Activated CD4-positive, alpha-beta T cell treated with anti-CD3 and anti-CD28 coated beads for 1 hour (primary cell): Measurements from ENCODE around the gene PDGFD.

Experiments
- DNase-seq: peaks from one replicate; pipeline ENCODE4 v3.0.0-alpha.2; 2020

PDGFD gene

DNA sequence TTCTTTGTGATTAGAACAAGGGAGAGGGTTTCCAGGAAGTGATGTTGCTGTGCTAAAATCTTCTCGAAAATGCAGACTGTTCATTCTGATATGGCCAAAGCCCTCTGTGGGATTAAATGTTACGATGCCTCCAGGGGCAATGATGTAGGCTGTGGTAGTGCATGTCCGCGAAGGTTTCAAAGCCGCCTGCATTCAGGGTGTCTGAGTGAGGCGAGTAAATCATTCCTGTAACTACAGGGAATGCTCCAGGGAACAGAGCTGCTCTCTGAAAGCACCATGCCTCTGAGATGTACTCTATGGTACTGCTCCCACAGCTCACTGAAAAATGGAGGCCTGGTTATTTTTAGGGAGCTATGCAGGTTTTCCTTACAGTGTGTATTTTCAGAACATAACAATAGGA, 21.2 kb downstream of the PDGFD start:
- no peak for DNase-seq

DNA sequence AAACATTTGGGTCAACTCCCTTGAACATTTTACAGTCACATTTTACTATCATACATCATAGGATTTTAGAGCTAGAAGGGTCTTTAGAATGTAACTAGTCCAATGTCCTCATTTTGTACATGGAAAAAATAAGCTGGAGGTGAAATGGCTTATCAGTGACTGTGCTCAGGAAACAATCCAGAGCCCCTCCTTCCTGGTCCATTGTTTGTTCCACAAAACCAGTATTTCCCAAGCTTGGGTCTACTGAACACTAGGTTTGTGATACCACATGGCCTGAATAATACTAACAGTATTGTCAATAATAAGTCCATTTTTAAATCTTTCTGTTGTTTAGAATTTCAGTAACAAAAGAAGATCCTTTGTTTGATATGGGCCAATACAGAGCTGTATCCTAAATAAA, 27.1 kb downstream of the PDGFD start:
- DNase-seq, result no peak

DNA sequence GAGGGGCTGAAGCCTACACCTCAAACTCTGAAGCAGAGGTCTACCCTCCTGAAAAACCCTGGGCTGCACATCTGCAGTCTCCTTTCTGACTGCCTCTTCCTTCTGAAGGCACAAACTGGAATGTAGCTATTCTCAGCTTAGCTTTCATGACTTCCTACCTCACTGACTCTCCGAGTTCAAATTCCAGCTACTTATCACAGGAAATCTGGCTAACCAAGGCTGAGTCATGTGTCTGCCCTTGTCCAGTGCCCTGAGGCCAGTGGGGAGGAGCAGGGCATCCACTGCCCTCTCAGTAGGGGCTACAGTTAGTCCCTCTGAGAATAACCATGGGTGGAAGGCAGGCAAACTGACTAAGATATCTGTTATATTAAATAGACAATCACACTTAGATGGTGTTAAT, 29.2 kb downstream of the PDGFD start:
- no peak for DNase-seq

DNA sequence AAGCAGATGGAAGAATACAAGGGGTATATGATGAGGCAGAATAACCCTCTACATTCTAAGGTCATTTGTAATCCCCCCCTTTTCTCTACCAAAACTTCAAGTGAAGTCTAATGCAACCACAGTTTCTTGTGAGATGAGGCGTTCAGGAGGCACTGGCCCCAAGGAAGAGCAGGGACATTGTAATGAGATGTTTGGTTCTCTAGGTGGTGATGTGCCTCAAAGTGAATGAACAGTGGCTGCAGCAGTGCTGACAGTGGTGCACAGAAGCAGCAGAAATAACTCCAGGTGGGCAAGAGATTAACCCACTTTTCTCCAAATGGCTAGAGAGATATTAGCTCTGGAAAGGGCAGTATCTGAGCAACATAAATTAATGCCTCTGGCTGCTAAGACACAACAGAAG, 33.8 kb downstream of the PDGFD start:
- DNase-seq, result no peak

DNA sequence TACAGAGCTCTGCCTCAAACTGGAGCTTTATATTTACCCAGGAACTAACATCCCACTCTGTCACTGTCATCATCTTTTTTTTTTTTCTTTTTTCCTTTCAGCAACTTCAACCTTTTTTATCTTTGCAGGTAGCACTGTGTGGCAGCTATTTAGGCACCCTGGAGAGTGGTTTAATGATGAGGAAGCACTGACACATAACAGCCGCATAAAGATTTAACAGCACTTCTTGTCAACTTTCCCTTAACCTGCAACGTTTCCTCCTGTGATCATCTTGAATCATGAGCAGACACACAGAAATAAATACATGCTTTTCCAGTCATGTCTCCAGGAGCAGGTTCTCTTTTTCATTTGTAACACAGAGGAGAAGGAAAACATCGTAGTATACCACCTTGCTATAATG, 34.8 kb downstream of the PDGFD start:
- no peak for DNase-seq

DNA sequence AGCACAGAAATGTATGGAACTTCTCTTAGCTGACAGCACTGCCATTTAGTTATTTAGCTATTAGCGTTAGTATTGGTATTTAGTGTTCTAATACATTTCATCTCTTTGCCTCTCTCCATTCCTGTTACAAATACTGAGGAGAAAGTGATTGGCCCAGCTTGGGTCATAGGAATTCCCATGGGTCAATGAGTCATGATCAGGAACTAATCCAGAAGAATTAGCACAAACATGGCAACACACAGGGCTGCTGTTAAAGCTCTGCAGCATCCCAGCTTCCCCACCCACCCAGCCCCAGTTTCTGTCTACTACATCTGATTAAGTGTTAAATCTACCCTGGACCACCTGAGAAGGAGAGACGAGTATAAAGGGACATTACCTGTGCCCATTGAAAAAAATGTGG, 36.1 kb downstream of the PDGFD start:
- no peak for DNase-seq

DNA sequence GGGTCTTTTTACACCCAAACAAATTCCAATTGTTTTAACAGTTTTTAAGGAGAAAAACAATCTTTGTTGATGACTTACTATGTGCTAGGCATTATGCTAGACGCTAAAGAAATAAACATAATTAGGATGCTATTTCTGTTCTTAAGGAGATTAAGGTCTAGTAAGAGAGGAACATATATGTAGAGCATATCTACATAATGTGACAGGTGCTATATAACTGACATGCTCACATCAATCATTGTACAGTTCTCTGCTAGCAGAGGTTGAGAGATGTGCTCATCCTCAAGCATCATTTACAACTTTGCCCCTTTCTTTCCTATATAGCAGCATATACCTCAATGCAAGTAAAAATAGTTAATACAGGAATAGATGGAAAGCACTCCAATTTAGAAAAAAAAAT, 37.5 kb downstream of the PDGFD start:
- no peak for DNase-seq

DNA sequence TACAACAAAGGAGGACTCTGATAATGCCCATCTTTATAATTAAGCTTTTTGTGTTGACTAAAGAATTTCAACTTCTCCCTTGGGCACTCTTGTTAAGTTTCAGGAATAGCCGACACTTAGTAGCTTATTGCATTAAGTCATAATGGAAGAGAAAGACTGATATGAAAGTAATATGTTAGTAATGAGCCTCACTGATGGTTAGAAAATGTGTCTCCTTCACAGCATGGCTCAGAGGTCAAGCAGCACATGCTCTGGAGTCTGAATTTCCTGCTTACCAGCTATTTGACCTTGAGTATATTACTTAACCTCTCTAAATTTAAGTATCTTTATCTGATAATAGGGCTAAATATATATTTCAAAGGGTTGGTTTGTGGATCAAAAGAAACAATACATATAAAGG, 39.0 kb downstream of the PDGFD start:
- no peak for DNase-seq

DNA sequence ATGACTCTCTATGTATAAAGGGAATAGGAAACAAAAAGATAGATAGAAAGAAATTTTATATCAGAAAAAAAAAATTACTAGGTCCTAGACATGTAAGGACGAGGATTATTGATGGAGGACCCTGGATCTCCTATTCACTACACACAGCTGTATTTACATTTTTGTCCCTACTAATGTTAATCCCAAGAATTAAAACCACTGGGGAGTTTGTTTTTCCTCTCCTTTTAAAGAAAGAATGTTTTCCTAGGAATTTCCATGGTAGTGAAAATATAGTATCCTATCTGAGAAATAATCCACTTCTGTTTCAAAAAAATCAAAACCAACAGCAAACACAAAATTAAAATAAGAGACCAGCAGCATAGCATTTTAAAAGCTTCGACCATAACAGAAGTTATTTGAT, 41.1 kb downstream of the PDGFD start:
- no peak for DNase-seq

DNA sequence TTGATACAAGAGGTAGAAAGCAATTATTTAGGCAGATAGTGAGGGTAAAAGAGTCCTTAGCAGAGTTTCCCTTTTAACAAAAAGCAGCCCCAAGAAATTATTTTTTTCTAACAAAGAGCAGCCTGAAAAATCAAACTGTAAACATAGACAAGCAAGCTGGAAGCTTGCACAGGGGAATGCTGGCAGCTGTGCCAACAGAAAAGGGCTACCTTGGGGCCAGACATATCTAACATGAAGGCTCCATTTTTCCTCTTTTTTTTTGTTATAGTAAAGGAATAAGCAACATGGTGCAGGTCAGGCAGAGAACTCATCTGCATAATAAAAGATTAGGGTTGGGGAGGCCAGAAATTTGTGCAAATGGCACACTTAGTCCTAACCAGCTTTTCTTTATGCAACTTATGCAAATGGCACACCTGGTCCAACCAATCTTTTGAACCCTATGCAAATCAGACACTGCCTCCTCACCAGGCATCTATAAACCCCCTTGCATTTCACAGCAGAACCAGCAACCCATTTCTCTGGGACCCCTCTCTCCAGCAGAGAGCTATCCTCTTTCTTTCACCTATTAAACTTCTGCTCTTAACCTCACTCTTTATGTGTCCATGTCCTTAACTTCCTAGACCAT, 41.8 kb downstream of the PDGFD start:
- no peak for DNase-seq

DNA sequence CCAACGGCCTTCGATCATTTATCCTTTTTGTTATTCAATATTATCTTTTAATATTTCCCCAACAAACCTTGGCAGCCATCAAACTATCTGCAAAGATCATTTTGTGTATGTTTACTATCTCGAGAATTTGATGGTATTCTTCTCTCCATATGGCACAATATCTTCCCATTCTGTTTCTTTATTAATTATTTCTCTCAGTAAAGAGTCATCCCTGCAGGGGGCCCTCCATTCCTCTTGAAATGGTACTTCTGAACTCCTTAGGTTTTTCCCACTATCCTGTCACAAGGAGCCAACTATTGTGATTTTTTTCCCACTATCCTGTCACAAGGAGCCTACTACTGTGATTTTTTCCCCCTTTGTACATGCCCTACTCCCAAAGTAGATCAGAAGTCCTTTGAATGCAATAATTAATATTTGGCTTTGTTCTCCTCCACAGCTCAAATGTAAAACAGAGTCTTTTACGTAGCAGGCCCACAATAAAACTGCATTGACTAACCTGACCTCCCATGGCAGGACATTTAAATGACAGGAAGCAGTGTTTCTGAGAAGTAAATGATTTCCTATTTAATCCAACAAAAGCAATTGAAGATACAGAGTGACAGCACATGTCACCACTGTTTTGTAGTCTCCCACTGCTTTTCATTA, 43.3 kb downstream of the PDGFD start:
- no peak for DNase-seq

DNA sequence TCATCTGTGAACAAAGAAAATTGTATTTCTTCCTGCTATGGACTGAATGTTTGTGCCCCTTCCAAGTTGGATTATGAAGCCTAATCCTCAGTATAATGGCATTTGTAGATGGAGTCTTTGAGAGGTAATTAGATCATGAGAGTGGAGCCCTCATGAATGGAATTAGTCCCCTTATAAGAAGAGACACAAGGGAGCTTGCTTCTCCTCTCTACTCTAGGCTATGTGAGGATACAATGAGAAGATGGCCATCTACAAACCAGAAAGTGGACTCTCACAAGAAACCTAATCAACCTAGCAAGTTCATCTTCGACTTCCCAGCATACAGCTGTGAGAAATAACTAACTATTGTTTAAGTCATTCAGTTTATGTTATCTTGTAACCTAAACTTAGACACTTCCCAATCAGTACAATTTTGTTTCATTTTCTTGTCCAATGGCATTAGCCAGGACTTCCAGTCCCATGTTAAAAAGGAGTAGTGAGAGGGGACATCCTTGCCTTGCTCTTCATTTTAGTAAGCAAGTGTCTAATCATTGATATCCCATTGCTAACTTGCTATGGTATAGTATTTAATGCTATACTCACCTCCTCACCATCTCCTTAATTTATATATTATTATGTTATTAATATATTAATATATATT, 45.7 kb downstream of the PDGFD start:
- no peak for DNase-seq

DNA sequence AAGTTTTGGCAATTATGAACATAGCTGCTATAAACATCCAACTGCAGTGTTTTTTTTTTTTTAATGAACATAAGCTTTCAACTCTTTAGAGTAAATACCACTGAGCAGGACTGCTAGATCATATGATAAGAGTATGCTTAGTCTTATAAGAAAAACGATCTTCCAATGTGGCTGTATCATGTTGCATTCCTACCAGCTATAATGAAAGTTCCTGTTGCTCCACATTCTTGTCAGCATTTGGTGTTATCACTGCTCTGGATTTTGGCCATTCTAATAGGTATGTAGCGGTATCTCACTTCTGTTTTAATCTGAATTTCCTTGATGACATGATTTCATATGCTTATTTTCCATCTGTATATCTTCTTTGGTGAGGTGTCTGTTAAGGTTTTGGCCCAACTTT, 50.4 kb downstream of the PDGFD start:
- DNase-seq, result no peak

DNA sequence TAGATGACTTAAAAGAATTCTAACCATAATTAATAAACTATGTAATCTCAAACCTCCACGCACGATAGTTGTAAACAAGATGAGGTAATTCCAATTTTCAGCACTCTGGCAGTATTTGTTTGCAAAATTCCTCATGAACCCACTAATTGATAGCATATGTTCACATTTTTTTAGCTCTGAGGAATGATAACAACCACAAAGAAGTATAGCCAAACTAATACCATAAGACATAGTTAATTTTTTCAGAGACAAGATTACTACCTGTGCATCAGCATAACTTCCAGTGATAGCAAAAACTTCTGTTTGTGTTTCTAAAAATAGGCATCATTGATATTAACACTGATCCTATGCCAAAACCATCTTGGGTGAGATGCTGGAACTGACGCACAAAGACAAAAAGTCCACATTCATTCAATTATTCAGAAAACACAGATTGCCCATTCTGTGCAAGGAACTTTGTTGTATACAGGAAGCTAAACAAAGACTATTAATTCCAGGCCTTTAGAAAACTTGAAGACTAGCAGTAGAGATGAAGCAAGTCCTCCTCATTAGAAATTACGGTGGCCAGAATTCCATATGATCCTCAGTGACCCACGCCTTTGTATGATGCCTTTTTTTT, 57.7 kb downstream of the PDGFD start:
- DNase-seq, result no peak

DNA sequence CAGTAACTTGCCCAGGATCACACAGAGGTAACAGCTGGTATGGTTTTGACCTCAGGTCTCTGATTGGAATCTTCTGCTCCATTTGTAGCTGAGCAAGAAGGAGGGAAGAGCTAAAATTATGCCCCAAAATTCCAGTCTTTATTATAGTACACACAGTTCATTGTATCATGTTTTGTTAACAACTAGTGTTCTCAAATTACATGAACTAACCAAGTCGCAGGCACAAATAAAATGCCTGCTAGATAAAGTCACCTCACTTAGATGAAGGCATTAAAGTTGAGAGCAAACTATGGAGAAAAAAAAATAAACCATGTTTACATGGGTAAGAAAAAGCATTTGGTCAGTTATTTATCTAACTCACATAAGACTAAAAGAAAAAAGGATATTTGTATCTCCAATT, 58.8 kb downstream of the PDGFD start:
- no peak for DNase-seq

DNA sequence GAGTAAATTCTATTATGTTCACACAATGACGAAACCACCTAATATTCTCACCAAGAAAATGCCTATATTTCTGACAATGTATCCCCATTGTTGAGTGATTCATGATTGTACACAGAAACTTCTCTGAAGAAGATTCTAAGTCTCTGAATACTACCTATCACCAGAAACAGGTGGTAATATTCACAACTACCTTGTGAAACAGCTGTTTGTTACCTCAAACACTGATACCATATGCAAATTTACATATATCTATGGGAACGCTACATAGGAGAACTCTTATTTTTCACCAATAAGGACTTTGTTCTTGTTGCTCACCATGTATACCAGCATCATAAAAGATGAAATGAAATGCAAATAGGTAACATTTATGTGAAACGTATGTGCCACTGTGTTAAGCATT, 59.3 kb downstream of the PDGFD start:
- DNase-seq, result no peak

DNA sequence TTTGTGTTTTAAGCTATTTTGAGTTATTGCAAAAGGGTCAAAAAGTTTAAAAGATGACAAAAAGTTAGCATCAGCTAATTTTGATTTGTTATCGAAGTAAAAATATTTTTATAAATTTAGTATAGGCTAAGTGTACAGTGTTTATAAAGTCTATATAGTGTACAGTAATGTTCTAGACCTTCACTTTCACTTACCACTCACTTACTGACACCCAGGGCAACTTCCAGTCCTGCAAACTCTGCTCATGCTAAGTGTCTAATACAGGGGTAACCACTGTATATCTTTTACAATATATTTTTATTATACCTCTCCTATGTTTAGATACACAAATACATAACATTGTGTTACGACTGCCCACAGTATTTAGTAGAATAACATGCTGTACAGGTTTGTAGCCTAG, 59.7 kb downstream of the PDGFD start:
- DNase-seq, result no peak

DNA sequence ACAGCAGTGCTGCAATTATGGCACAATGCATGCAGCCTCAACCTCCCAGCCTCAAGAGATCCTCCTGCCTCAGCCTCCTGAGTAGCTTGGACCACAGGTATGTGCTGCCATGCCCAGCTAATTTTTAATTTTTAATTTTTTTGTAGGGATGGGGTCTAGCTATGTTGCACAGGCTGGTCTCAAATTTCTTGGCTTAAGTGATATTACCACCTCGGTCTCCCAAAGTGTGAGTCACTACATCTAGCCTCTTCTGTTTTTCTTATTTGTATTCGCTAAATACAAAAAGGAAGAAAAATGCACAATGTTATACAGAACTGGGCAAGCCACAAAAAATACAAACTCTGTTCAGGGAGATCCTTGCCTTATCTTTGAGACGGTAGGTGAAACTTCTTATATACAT, 65.4 kb downstream of the PDGFD start:
- DNase-seq, result no peak

DNA sequence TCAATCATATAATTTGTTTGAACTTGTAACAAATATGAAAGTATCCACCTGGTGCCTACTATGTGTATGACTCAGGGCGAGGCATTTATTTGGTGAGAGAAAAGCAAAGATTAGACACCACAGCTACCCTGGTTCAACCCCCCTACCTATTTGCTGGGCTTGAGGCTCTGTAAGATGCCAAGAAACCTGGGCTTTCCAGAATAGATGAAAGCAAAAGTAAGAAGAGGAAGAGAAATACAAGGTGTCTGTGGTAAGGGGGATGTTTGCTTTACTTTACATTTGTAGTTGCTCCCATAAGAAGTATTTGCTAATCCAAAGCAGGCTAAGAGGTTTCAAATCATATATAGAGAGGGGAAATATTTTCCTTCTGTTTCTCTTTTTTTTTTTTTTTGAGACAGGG, 65.8 kb downstream of the PDGFD start:
- DNase-seq, result no peak

DNA sequence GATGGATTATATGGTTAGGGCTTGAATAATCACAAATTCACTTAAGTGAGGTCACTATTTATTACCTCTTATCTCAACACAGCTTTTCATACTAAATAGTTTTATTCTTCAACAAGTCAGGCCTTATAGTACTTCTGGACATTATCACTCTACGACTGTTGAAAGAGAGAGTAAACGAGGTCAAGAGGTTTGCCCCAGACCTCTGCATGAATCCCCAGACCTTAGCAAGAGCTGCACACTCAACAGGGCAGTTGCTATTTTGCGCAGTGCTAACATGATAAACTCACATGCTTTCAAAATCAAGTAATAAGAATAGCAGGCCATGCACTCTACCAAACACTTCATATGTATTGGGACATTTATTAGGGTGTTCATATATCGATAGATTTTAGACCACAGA, 67.0 kb downstream of the PDGFD start:
- no peak for DNase-seq

DNA sequence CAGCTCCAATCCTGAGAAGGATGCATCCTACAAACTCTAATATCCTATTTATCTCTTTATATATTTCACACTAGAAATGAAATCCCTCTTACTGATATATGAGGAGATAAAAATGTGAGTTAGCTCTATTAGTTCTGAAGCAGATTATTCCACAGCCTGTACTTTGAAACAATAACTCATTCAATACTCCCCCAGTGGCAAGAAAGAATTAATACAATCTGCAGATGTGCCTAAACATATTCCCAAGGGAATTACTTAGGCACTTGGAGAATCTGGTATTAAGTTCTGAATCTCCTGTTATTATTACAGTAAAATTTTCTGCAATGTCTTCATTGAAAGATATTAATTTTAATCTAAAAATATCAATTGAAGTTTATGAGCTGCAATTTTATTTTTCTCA, 68.2 kb downstream of the PDGFD start:
- no peak for DNase-seq

DNA sequence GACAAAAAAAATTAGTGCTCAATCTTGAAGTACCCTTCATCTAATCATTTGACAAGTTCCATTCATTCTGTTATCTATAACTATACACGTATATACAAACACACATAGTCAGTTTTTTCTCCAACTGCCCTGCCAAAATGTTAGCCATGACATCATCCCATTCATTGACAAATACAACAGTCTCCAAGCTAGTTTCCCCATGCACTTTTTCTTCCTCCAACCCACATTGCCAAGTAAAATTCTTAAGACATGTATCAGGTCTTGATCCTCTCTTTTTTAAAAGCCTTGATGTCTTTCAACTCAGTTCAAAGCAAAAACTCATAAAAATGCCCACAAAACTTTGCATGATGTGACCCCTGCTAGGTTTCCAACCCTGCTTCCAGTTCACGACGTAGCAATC, 69.4 kb downstream of the PDGFD start:
- no peak for DNase-seq

DNA sequence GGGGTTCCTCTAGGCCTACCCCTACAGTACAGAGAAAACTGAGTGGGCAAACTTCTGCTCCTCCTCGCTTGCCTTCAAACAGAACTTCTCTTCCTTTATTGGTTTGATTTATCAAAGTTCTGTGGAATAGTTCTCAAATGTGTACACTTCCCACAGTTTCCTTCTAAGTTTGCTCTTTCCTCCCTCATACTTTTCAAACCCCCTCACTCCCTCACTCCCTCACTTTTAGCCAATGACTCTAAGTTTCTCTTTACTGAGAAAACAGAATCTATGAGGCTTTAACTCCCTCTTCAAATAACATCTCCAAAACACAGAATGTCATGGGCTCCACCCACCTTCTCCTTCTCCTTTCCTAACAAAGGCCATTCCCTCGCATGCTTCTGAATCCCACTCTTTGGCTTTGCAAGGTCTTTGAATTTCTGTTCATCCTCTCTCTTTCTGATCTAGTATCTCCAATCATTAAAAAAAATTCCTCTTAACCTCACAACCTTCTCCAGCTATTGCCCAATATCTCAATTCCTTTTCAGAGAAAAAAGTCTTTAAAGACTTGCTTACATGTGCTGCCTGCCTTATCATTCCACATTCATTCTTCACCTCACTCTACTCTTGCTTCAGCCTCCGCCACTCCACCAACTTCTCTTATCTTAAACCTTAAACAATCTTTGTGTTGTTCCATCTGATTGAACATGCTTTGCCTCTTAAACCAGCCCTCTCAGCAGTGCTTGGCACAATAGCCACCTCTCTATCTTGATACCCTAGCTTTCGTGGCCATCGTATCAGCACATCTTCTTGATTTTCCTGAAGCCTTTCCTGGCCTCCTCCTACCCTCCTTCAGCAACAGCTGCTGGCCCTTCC, 70.3 kb downstream of the PDGFD start:
- no peak for DNase-seq
